HepG2 (cell line): Measurements from ENCODE around the gene RFTN1. TPM values are rescaled to one million over a fixed set of nuclear protein-coding genes. Genes with fewer than 3 reads are reported as not detected.

Experiments
- ATAC-seq: fragments of 200-7000 bp; cut with Tn5 transposase; 3 replicates; pipeline ENCODE4 v1.9.1; 2020; ENCODE audit warnings: mild to moderate bottlenecking, moderate library complexity
- BruUV-seq: library from RNA; stranded (reverse); fragments of 400-500 nt; replicated peaks from 2 replicates; lab custom pipeline; 2021; lab: Mats Ljungman, UMichigan
- CTCF ChIA-PET: fragments of 300-600 bp; formaldehyde crosslinking; extraction: SDS; loops from one replicate; lab custom pipeline; 2021; ENCODE audit warnings: low total read pairs, inconsistent platforms, low intra/inter-chr PET ratio; lab: Yijun Ruan, JAX
- POLR2A ChIA-PET: fragments of 350-600 bp; sonication (Branson Sonifier 250); formaldehyde crosslinking; loops from one replicate; lab custom pipeline; 2020; ENCODE audit warnings: antibody characterized with exemption, inconsistent platforms; lab: Yijun Ruan, JAX
- DNase-seq: peaks from one replicate; pipeline ENCODE4 v3.0.0-alpha.2; 2015; ENCODE audit warnings: low spot score
- FAIRE-seq: peaks from 3 replicates; lab custom pipeline; 2011; peaks lifted over from hg19 to GRCh38; lab: Jason Lieb, UNC
- H2AFZ ChIP-seq: one replicate; pipeline ENCODE4 v1.6.1; 2011; ENCODE audit warnings: low read length, inconsistent platforms
- H3K27ac ChIP-seq: fragments of 300-600 bp; 3 replicates; pipeline ENCODE4 v1.8.0; 2011; ENCODE audit warnings: mixed run types, mild to moderate bottlenecking, mixed read lengths, low read length, inconsistent platforms; ENCODE audit not compliant: insufficient read depth; ENCODE audit errors: extremely low read length
- H3K27me3 ChIP-seq, 2 experiments: fragments of 200-600 bp in 1 of 2; 2 replicates in 1 of 2; 3 replicates in 1 of 2; pipeline versions ENCODE4 v1.6.0 to v1.8.0; 2011; ENCODE audit warnings: low read length in 2 of 2, mild to moderate bottlenecking in 2 of 2, moderate library complexity in 2 of 2, inconsistent platforms in 1 of 2; ENCODE audit not compliant: insufficient read depth in 2 of 2, control insufficient read depth in 1 of 2
- H3K36me3 ChIP-seq, 2 experiments: fragments of 200-600 bp in 1 of 2; replicated peaks in 1 of 2; 2 replicates in 1 of 2; 3 replicates in 1 of 2; pipeline versions ENCODE4 v1.5.1 to v1.8.0; 2011; ENCODE audit warnings: low read length in 2 of 2, inconsistent platforms in 1 of 2; ENCODE audit not compliant: insufficient read depth in 2 of 2, control insufficient read depth in 1 of 2
- H3K4me1 ChIP-seq: 2 replicates; pipeline ENCODE4 v1.5.1; 2012; ENCODE audit warnings: low read length, inconsistent platforms; ENCODE audit not compliant: insufficient read depth
- H3K4me2 ChIP-seq: 2 replicates; pipeline ENCODE4 v1.6.0; 2011; ENCODE audit warnings: low read depth, low read length, inconsistent platforms
- H3K4me3 ChIP-seq, 3 experiments: fragments of 200-600 bp in 1 of 3; sonication (generic), shearing (Covaris generic) in 1 of 3; replicated peaks in 1 of 3; 2 replicates each; pipeline ENCODE4 v1.5.1; 2011 to 2016; ENCODE audit warnings: low read length in 3 of 3, inconsistent platforms in 2 of 3, low read depth in 2 of 3, mild to moderate bottlenecking in 2 of 3, control low read depth in 1 of 3, mixed read lengths in 1 of 3; ENCODE audit not compliant: insufficient read depth in 1 of 3
- H3K79me2 ChIP-seq: one replicate; pipeline ENCODE4 v1.6.1; 2011; ENCODE audit warnings: low read length, inconsistent platforms; ENCODE audit not compliant: insufficient read depth
- H3K9ac ChIP-seq: 2 replicates; pipeline ENCODE4 v1.6.0; 2011; ENCODE audit warnings: mild to moderate bottlenecking, low read depth, low read length, inconsistent platforms; ENCODE audit not compliant: insufficient read depth
- H3K9me3 ChIP-seq: 2 replicates; pipeline ENCODE4 v1.5.1; 2012; ENCODE audit warnings: mild to moderate bottlenecking, low read length
- H4K20me1 ChIP-seq: 2 replicates; pipeline ENCODE4 v1.6.0; 2011; ENCODE audit warnings: inconsistent platforms, mild to moderate bottlenecking, low read length, moderate library complexity; ENCODE audit not compliant: insufficient read depth
- ETV6 ChIP-seq: sonication (generic); formaldehyde crosslinking; conservative IDR thresholded peaks from 2 replicates; pipeline ENCODE4 v1.4.0; 2020; ENCODE audit warnings: missing genetic modification reagents
- JUND ChIP-seq: sonication (generic); formaldehyde crosslinking; IDR thresholded peaks from 2 replicates; pipeline ENCODE4 v1.8.0; 2022; ENCODE audit warnings: mild to moderate bottlenecking, missing genetic modification reagents
- KMT2A ChIP-seq: sonication (generic); formaldehyde crosslinking; IDR thresholded peaks from 2 replicates; pipeline ENCODE4 v1.4.0; 2020; ENCODE audit warnings: missing genetic modification reagents
- MED8 ChIP-seq: sonication (generic); formaldehyde crosslinking; IDR thresholded peaks from 2 replicates; pipeline ENCODE4 v1.8.1; 2023; ENCODE audit warnings: mild to moderate bottlenecking, missing genetic modification reagents; ENCODE audit not compliant: insufficient replicate concordance
- NR2C2 ChIP-seq: sonication (generic); formaldehyde crosslinking; IDR thresholded peaks from 2 replicates; pipeline ENCODE4 v1.4.0; 2020; ENCODE audit warnings: missing genetic modification reagents, mild to moderate bottlenecking, moderate library complexity, borderline replicate concordance
- PHF20 ChIP-seq: sonication (generic); formaldehyde crosslinking; IDR thresholded peaks from 2 replicates; pipeline ENCODE4 v1.5.0; 2020; ENCODE audit warnings: mild to moderate bottlenecking, missing genetic modification reagents
- RAD51 ChIP-seq: fragments of 450-650 bp; IDR thresholded peaks from 2 replicates; pipeline ENCODE4 v1.6.1; 2016; ENCODE audit warnings: borderline replicate concordance
- SP2 ChIP-seq: sonication (generic); formaldehyde crosslinking; IDR thresholded peaks from 2 replicates; pipeline ENCODE4 v1.5.1; 2020; ENCODE audit warnings: mild to moderate bottlenecking, missing genetic modification reagents
- TEAD3 ChIP-seq: optimal IDR thresholded peaks from 2 replicates; pipeline ENCODE3; 2016; ENCODE audit warnings: borderline replicate concordance
- THAP11 ChIP-seq: IDR thresholded peaks from 2 replicates; pipeline ENCODE4 v1.6.1; 2016; ENCODE audit warnings: missing biosample characterization, missing genetic modification reagents
- ZNF251 ChIP-seq: sonication (generic); formaldehyde crosslinking; IDR thresholded peaks from 2 replicates; pipeline ENCODE4 v1.9.0; 2021; ENCODE audit warnings: mild to moderate bottlenecking, missing genetic modification reagents
- ZNF7 ChIP-seq: IDR thresholded peaks from 2 replicates; pipeline ENCODE4 v1.6.1; 2016; ENCODE audit warnings: missing biosample characterization, missing genetic modification reagents
- ZNF883 ChIP-seq: sonication (generic); formaldehyde crosslinking; IDR thresholded peaks from 2 replicates; pipeline ENCODE4 v1.5.1; 2020; ENCODE audit warnings: mild to moderate bottlenecking, missing genetic modification reagents; ENCODE audit errors: not compliant biosample characterization
- ZSCAN21 ChIP-seq: sonication (generic); formaldehyde crosslinking; IDR thresholded peaks from 2 replicates; pipeline ENCODE4 v1.8.0; 2022; ENCODE audit warnings: mild to moderate bottlenecking, missing genetic modification reagents, moderate library complexity, borderline replicate concordance
- WGBS: methylation state at CpG from one replicate; pipeline ENCODE4 v1.1.6; 2017; ENCODE audit warnings: low lambda C conversion rate; 5-methylcytosine and 5-hydroxymethylcytosine counted together
- in situ Hi-C: cut with HindIII; loops from 2 replicates; pipeline ENCODE4 v1.10.0; 2017; ENCODE audit warnings: low pct_unique_long_range_greater_than_20kb; ENCODE audit not compliant: extremely low pct_ligation_motif_present
- intact Hi-C: fragments of 100-400 bp; cut with micrococcal nuclease; formaldehyde crosslinking; loops from one replicate; pipeline ENCODE4 v1.10.0; 2022; ENCODE audit not compliant: unreplicated experiment
- polyA plus RNA-seq, 8 experiments: library from polyadenylated mRNA; depleted of rRNA in 3 of 8; stranded (reverse) in 7 of 8; unstranded in 1 of 8; fragments of >200 nt; fragmentation: Illumina TruSeq in 4 of 8; extraction: Trizol in 4 of 8; gene quantifications; 2 replicates each; pipeline versions ENCODE4 v1.2.1 to v1.2.3, GENCODE V29; 2011 to 2016; ENCODE audit warnings: low read depth in 4 of 8, missing spikeins in 1 of 8, mixed read lengths in 1 of 8; ENCODE audit not compliant: insufficient read depth in 1 of 8
- total RNA-seq, 5 experiments: library from RNA; depleted of rRNA; stranded (reverse); fragments of >200 nt; fragmentation: Illumina TruSeq; extraction: Trizol; gene quantifications; 2 replicates each; pipeline ENCODE4 v1.2.3, GENCODE V29; 2016; ENCODE audit warnings: low read depth in 1 of 5
- TF ChIP-seq, protein P1 (sequence below): IDR thresholded peaks from 2 replicates; pipeline ENCODE4 v1.6.1; 2016
- TF ChIP-seq, protein P2 (sequence below): sonication (generic); formaldehyde crosslinking; IDR thresholded peaks from 2 replicates; pipeline ENCODE4 v1.4.0; 2020; ENCODE audit warnings: missing genetic modification reagents
- TF ChIP-seq, protein P3 (sequence below): sonication (generic); formaldehyde crosslinking; IDR thresholded peaks from 2 replicates; pipeline ENCODE4 v1.5.1; 2020; ENCODE audit warnings: mild to moderate bottlenecking, missing genetic modification reagents, borderline replicate concordance
- TF ChIP-seq, protein P4 (sequence below): sonication (generic); formaldehyde crosslinking; conservative IDR thresholded peaks from 2 replicates; pipeline ENCODE4 v1.8.1; 2023; ENCODE audit warnings: missing genetic modification reagents

RFTN1 gene
- total and polyA plus RNA-seq, 2 of the 13 experiments (the other 11 are each of a cell fraction or from before 2014, with no cell fraction given): not detected

DNA sequence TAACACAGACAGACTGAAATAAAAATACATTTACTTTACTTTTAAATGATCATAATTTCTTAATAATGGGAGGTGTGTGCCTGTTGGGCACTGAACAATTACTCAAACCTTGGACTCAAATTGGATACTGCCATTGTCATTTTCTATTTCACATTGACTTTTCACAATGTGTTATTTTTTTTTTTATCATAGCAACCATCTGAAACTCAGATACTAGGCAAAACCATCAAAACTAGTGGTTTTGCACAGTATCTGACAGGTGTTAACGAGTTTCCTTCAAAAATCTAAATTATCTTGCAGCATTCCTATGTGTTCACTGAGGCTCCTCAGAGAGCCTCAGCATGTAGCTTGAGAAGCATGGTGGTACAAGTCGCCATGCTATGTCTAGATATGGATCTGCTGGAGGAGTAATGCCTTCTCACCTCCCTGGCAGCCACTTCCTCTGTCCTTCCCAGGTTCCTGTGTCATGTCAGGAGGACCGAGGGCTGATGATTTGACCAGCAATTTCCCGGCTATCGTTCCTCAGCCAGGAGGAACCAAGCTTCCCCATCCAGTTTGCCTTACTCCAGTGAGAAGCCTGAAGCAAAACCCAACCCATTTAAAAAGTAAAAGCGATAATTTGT is 29.9 kb upstream of the RFTN1 start:
- BruUV-seq: no TSS peak
- Histone ChIP-seq H3K27me3 (peaks cover 0 to 39% of the 10 kb centered on the region in 2 experiments; a peak in 3 of 5 replicates), H3K4me2 (no peak overlapping the region), H3K4me3 (no peak overlapping the region), H3K9me3 (no peaks in the 10 kb centered on the region), H3K27ac (no peak overlapping the region), H3K9ac (no peak overlapping the region), H3K36me3 (no peaks in the 10 kb centered on the region)
- intact Hi-C loops (no loop called here), in situ Hi-C loops (loop anchor here (25.0 kb wide), 1 partner anchor 506 kb away; no protein-coding TSS in a partner anchor)
- WGBS: 2% methylated on average over 5 of the region's 6 CpGs
- TF ChIP-seq KMT2A (CRISPR knock-in tag): no peak
- TF ChIP-seq, protein P1, sequence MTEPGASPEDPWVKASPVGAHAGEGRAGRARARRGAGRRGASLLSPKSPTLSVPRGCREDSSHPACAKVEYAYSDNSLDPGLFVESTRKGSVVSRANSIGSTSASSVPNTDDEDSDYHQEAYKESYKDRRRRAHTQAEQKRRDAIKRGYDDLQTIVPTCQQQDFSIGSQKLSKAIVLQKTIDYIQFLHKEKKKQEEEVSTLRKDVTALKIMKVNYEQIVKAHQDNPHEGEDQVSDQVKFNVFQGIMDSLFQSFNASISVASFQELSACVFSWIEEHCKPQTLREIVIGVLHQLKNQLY (CRISPR knock-in tag): no peak
- TF ChIP-seq, protein P2, sequence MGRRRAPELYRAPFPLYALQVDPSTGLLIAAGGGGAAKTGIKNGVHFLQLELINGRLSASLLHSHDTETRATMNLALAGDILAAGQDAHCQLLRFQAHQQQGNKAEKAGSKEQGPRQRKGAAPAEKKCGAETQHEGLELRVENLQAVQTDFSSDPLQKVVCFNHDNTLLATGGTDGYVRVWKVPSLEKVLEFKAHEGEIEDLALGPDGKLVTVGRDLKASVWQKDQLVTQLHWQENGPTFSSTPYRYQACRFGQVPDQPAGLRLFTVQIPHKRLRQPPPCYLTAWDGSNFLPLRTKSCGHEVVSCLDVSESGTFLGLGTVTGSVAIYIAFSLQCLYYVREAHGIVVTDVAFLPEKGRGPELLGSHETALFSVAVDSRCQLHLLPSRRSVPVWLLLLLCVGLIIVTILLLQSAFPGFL (CRISPR knock-in tag): no peak
- TF ChIP-seq, protein P3, sequence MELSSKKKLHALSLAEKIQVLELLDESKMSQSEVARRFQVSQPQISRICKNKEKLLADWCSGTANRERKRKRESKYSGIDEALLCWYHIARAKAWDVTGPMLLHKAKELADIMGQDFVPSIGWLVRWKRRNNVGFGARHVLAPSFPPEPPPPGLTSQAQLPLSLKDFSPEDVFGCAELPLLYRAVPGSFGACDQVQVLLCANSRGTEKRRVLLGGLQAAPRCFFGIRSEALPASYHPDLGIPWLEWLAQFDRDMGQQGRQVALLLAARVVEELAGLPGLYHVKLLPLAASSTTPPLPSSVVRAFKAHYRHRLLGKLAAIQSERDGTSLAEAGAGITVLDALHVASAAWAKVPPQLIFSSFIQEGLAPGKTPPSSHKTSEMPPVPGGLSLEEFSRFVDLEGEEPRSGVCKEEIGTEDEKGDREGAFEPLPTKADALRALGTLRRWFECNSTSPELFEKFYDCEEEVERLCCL (CRISPR knock-in tag): no peak
- TF ChIP-seq JUND: no peak
- no peak for TF ChIP-seq TEAD3 (CRISPR knock-in tag)
- TF ChIP-seq SP2: no peak
- no peak for TF ChIP-seq ZSCAN21 (CRISPR knock-in tag)
- no peak for TF ChIP-seq THAP11
- TF ChIP-seq PHF20 (CRISPR knock-in tag): no peak
- no peak for TF ChIP-seq ZNF883 (CRISPR knock-in tag)
- no peak for TF ChIP-seq ZNF251 (CRISPR knock-in tag)
- no peak for TF ChIP-seq ETV6 (CRISPR knock-in tag)
- TF ChIP-seq, protein P4, sequence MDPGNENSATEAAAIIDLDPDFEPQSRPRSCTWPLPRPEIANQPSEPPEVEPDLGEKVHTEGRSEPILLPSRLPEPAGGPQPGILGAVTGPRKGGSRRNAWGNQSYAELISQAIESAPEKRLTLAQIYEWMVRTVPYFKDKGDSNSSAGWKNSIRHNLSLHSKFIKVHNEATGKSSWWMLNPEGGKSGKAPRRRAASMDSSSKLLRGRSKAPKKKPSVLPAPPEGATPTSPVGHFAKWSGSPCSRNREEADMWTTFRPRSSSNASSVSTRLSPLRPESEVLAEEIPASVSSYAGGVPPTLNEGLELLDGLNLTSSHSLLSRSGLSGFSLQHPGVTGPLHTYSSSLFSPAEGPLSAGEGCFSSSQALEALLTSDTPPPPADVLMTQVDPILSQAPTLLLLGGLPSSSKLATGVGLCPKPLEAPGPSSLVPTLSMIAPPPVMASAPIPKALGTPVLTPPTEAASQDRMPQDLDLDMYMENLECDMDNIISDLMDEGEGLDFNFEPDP (CRISPR knock-in tag): no peak
- no peak for TF ChIP-seq RAD51
- no peak for TF ChIP-seq NR2C2 (CRISPR knock-in tag)
- no peak for TF ChIP-seq MED8
- TF ChIP-seq ZNF7: no peak
- TF ChIP-seq, all 625 proteins: peak for 0
- Histone ChIP-seq H2AFZ (no peak overlapping the region), H4K20me1 (no peaks in the 10 kb centered on the region), H3K4me1 (no peaks in the 10 kb centered on the region), H3K79me2 (no peaks in the 10 kb centered on the region)
- ChIA-PET POLR2A (no interaction called here), CTCF (interaction anchor here (0.7 kb wide), 1 partner anchor 239 kb away, joined by 3 read pairs; no protein-coding TSS in a partner anchor)
- DNase-seq (no peak), ATAC-seq (no peak), FAIRE-seq (no peak)
